Measurements from ENCODE around the gene ERN1. TPM values are rescaled to one million over a fixed set of nuclear protein-coding genes. Genes with fewer than 3 reads are reported as not detected.

ERN1 gene
- total and polyA plus RNA-seq, 2 of the 8 experiments (the other 6 are each of a cell fraction or from before 2014, with no cell fraction given), result 1.8 to 3.9 TPM

DNA sequence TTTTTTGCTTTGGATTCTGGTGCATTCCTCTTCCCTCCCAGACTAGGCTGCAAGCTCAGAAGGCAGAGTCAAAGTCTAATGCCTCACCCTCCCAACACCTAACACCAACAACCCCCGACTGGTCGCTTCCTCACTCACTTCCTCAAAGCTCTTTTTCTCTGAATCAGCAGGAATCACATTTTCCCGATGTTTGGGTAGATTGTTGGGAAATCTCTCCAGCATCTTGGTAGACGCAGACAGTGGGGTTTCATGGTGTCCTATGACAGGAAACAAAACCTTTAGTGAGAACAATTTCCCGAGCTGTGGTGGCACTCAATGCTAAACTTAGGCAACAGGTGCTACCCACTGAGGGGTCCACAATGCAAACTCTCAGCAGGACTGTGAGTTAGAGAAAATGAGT is 69.6 kb downstream of the ERN1 start:
- H3K27me3 ChIP-seq (replicated peaks in 1 of 4; ENCODE audit: control insufficient read depth in 3 of 4, extremely low read depth in 1 of 4, insufficient read depth in 3 of 4, low read length in 3 of 4), result no peaks in the 10 kb centered on the region
- H3K79me2 ChIP-seq (ENCODE audit: control insufficient read depth in 1 of 2, insufficient read depth in 2 of 2, low read length in 2 of 2), result no peaks in the 10 kb centered on the region
- H3K23me2 ChIP-seq (ENCODE audit: low read depth, low read length), result no peaks in the 10 kb centered on the region
- H3K79me1 ChIP-seq (ENCODE audit: low read depth, low read length), result no peaks in the 10 kb centered on the region
- H3K4ac ChIP-seq (replicated peaks; ENCODE audit: insufficient read length, low read depth, low read length), result no peak overlapping the region
- no peak overlapping the region for H2BK12ac ChIP-seq (ENCODE audit: low read depth, low read length)
- no peak for TF ChIP-seq EZH2 (IDR thresholded peaks at IDR 0.05; ENCODE audit: low read depth, low read length, severe bottlenecking)
- no peak for TF ChIP-seq KDM5A (IDR thresholded peaks at IDR 0.05; ENCODE audit: low read length)
- TF ChIP-seq TBP (IDR thresholded peaks at IDR 0.05; ENCODE audit: low read depth, low read length), result no peak
- TF ChIP-seq SIX5 (IDR thresholded peaks at IDR 0.05; ENCODE audit: low read depth, low read length), result no peak
- no peak for TF ChIP-seq CHD2 (IDR thresholded peaks at IDR 0.05; ENCODE audit: low read length)
- TF ChIP-seq, protein P1, sequence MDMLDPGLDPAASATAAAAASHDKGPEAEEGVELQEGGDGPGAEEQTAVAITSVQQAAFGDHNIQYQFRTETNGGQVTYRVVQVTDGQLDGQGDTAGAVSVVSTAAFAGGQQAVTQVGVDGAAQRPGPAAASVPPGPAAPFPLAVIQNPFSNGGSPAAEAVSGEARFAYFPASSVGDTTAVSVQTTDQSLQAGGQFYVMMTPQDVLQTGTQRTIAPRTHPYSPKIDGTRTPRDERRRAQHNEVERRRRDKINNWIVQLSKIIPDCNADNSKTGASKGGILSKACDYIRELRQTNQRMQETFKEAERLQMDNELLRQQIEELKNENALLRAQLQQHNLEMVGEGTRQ (IDR thresholded peaks at IDR 0.05; ENCODE audit: low read length), result no peak
- no peak for TF ChIP-seq BACH1 (IDR thresholded peaks at IDR 0.05; ENCODE audit: low read length)
- no peak overlapping the region for H3K14ac ChIP-seq (ENCODE audit: insufficient read length)
- H2BK120ac ChIP-seq (replicated peaks; ENCODE audit: low read depth, low read length), result no peak overlapping the region
- no peak overlapping the region for H3K9ac ChIP-seq (replicated peaks in 1 of 4; ENCODE audit: extremely low read depth in 1 of 4, low read depth in 3 of 4, low read length in 3 of 4)
- H2AK5ac ChIP-seq (ENCODE audit: low read depth, low read length), result no peak overlapping the region
- H4K91ac ChIP-seq (replicated peaks; ENCODE audit: insufficient read length, low read length), result no peak overlapping the region
- H2AFZ ChIP-seq (ENCODE audit: low read length), result no peak overlapping the region
- no peaks in the 10 kb centered on the region for H3K9me3 ChIP-seq (ENCODE audit: insufficient read depth in 2 of 2, low read depth in 1 of 2, low read length in 1 of 2)
- no peak overlapping the region for H3K23ac ChIP-seq (ENCODE audit: insufficient read length)
- no peak overlapping the region for H4K8ac ChIP-seq (ENCODE audit: extremely low read depth, insufficient read depth, low read length)
- 0 out of 8 replicates have a peak, but pooled peaks cover 0 to 2% (median 0%) of the 10 kb centered on the region in 4 experiments for H3K36me3 ChIP-seq (ENCODE audit: control insufficient read depth in 2 of 4, insufficient read depth in 4 of 4, low read length in 3 of 4)
- no peak overlapping the region for H2BK15ac ChIP-seq (ENCODE audit: low read length)
- no peak overlapping the region for H2BK20ac ChIP-seq (ENCODE audit: low read length)
- H4K20me1 ChIP-seq (replicated peaks in 1 of 2; ENCODE audit: control insufficient read depth in 1 of 2, insufficient read depth in 2 of 2, low read length in 2 of 2), result no peaks in the 10 kb centered on the region
- H4K5ac ChIP-seq (ENCODE audit: insufficient read length, low read depth, low read length), result no peak overlapping the region
- ChIA-PET POLR2A (ENCODE audit: partially characterized antibody) (interaction anchor here (0.6 to 4.7 kb wide), 4 partner anchors 9 to 203 kb away, joined by 3 to 23 read pairs (median 3); partner anchors contain the start of genes ERN1 and TEX2), CTCF (ENCODE audit: partially characterized antibody) (interaction anchor here (0.6 to 13.9 kb wide), 6 partner anchors 8 to 76 kb away, joined by 3 to 238 read pairs (median 4); partner anchors contain the start of gene ERN1)
- no peak overlapping the region for H3K27ac ChIP-seq (ENCODE audit: low read depth, low read length)
- 89% methylated on average over 5 of the region's 5 CpGs; no CpG with 5 or more reads in 1 of the 2 experiments for WGBS, 2 experiments (ENCODE audit: extremely low coverage in 1 of 2, insufficient coverage in 1 of 2, insufficient read length in 1 of 2, insufficient replicate concordance in 2 of 2, low coverage in 1 of 2, low lambda C conversion rate in 2 of 2, missing lambda C conversion rate in 1 of 2)
- H3K4me1 ChIP-seq (replicated peaks in 1 of 4; ENCODE audit: control insufficient read depth in 3 of 4, insufficient read depth in 4 of 4, low read length in 3 of 4), result peaks cover 3 to 11% (median 7%) of the 10 kb centered on the region in 4 experiments
- no peak overlapping the region for H3K4me2 ChIP-seq (ENCODE audit: insufficient read depth in 1 of 2, low read depth in 2 of 2, low read length in 2 of 2)
- 0 out of 2 replicates have a peak overlapping the region, but pooled peaks have one; percentile 15 for H2BK5ac ChIP-seq (ENCODE audit: low read depth, low read length)
- DNase-seq (ENCODE audit: low read depth in 1 of 2, low spot score in 2 of 2) (no peak), FAIRE-seq (no peak)
- no peak overlapping the region for H3K56ac ChIP-seq (replicated peaks; ENCODE audit: insufficient read length, low read depth, low read length)
- H3K18ac ChIP-seq (ENCODE audit: extremely low read depth, low read length), result no peak overlapping the region
- H3K4me3 ChIP-seq (ENCODE audit: extremely low read depth in 1 of 4, insufficient read depth in 2 of 4, low read depth in 3 of 4, low read length in 4 of 4), result no peak overlapping the region
